K562 (cell line): ENCODE measurements around the gene NDUFV3. TPM values are rescaled to one million over a fixed set of nuclear protein-coding genes. Genes with fewer than 3 reads are reported as not detected.

Experiments
- ARNT ChIP-seq, 2 experiments: fragments of 450-650 bp; IDR thresholded peaks; 2 replicates each; pipeline ENCODE4 v1.6.1; 2016; ENCODE audit warnings: mild to moderate bottlenecking in 1 of 2
- EZH2 ChIP-seq: IDR thresholded peaks from 2 replicates; pipeline ENCODE4 v1.6.1; 2012; ENCODE audit warnings: low read depth, mild to moderate bottlenecking, inconsistent platforms, low read length, borderline replicate concordance
- FOXK2 ChIP-seq, 2 experiments: fragments of 450-650 bp; IDR thresholded peaks in 1 of 2; conservative IDR thresholded peaks in 1 of 2; 2 replicates each; pipeline ENCODE4 v1.6.1; 2016; ENCODE audit warnings: low read depth in 2 of 2, mild to moderate bottlenecking in 1 of 2
- HEY1 ChIP-seq: fragments of 250-450 bp; sonication (Bioruptor Pico); IDR thresholded peaks from 2 replicates; pipeline ENCODE4 v1.5.0; 2020; ENCODE audit warnings: mild to moderate bottlenecking, moderate library complexity, borderline replicate concordance
- HMGN3 ChIP-seq: IDR thresholded peaks from 2 replicates; pipeline ENCODE4 v1.6.1; 2011; ENCODE audit warnings: borderline replicate concordance, low read depth, mild to moderate bottlenecking, mixed read lengths, low read length; ENCODE audit not compliant: insufficient read length; ENCODE audit errors: extremely low read depth
- NR0B1 ChIP-seq: fragments of 450-650 bp; IDR thresholded peaks from one replicate; pipeline ENCODE4 v1.6.1; 2018; ENCODE audit warnings: mild to moderate bottlenecking, moderate library complexity; ENCODE audit not compliant: partially characterized antibody
- NR2C2 ChIP-seq, 2 experiments: fragments of 200-800 bp in 1 of 2; sonication (Bioruptor generic) in 1 of 2; sonication (generic) in 1 of 2; formaldehyde crosslinking in 1 of 2; IDR thresholded peaks; 2 replicates each; pipeline versions ENCODE4 v1.6.1 to v1.8.0; 2016 to 2022; ENCODE audit warnings: mild to moderate bottlenecking in 1 of 2, missing compliant biosample characterization in 1 of 2, missing genetic modification characterization in 1 of 2, missing genetic modification reagents in 1 of 2
- SIN3A ChIP-seq, 2 experiments: fragments of 150-350 bp in 1 of 2; IDR thresholded peaks; 2 replicates each; pipeline ENCODE4 v1.6.1; 2011 to 2016; ENCODE audit warnings: borderline replicate concordance in 2 of 2, low read depth in 2 of 2, low read length in 2 of 2, mild to moderate bottlenecking in 2 of 2, moderate library complexity in 2 of 2; ENCODE audit not compliant: control insufficient read depth in 1 of 2
- ZBTB33 ChIP-seq: sonication (generic); formaldehyde crosslinking; IDR thresholded peaks from 2 replicates; pipeline ENCODE4 v1.8.1; 2023; ENCODE audit warnings: mild to moderate bottlenecking, missing genetic modification reagents
- ZBTB7A ChIP-seq: IDR thresholded peaks from 2 replicates; pipeline ENCODE4 v1.6.1; 2011; ENCODE audit warnings: low read depth, mild to moderate bottlenecking, low read length, moderate library complexity, borderline replicate concordance; ENCODE audit not compliant: control insufficient read depth
- polyA plus RNA-seq, 8 experiments: library from polyadenylated mRNA; depleted of rRNA in 4 of 8; stranded (reverse) in 5 of 8; unstranded in 3 of 8; fragments of >200 nt; fragmentation: Nextera tagmentation in 2 of 8; fragmentation: Illumina TruSeq in 1 of 8; extraction: Ambion mirVana in 2 of 8; extraction: Trizol in 1 of 8; gene quantifications; 2 replicates each; pipeline versions ENCODE4 v1.2.1 to v1.2.3, GENCODE V29; 2011 to 2014; ENCODE audit warnings: inconsistent platforms in 1 of 8, missing spikeins in 1 of 8
- total RNA-seq, 7 experiments: library from RNA; depleted of rRNA in 6 of 7; stranded (reverse); fragments of >200 nt in 6 of 7; fragmentation: Illumina TruSeq in 2 of 7; extraction: Trizol in 2 of 7; gene quantifications; 2 replicates each; pipeline versions ENCODE4 v1.2.1 to v1.2.3, GENCODE V29; 2011 to 2021; ENCODE audit warnings: low replicate concordance in 1 of 7
- TF ChIP-seq, protein P1 (sequence below): fragments of 450-650 bp; IDR thresholded peaks from 2 replicates; pipeline ENCODE4 v1.6.1; 2016; ENCODE audit warnings: borderline replicate concordance
- TF ChIP-seq, protein P2 (sequence below): sonication (generic); formaldehyde crosslinking; IDR thresholded peaks from 2 replicates; pipeline ENCODE4 v1.8.0; 2022; ENCODE audit warnings: mild to moderate bottlenecking, missing genetic modification reagents
- TF ChIP-seq, protein P3 (sequence below): fragments of 450-650 bp; IDR thresholded peaks from 2 replicates; pipeline ENCODE4 v1.6.1; 2016
- TF ChIP-seq, protein P4 (sequence below): sonication (generic); formaldehyde crosslinking; IDR thresholded peaks from 2 replicates; pipeline ENCODE4 v1.8.1; 2023; ENCODE audit warnings: mild to moderate bottlenecking, missing genetic modification reagents

NDUFV3 gene
- total and polyA plus RNA-seq, 9 of the 15 experiments (the other 6 are each of a cell fraction or from before 2014, with no cell fraction given), result 19.1 to 87.8 (median 74.3) TPM

- TF ChIP-seq, protein P1, sequence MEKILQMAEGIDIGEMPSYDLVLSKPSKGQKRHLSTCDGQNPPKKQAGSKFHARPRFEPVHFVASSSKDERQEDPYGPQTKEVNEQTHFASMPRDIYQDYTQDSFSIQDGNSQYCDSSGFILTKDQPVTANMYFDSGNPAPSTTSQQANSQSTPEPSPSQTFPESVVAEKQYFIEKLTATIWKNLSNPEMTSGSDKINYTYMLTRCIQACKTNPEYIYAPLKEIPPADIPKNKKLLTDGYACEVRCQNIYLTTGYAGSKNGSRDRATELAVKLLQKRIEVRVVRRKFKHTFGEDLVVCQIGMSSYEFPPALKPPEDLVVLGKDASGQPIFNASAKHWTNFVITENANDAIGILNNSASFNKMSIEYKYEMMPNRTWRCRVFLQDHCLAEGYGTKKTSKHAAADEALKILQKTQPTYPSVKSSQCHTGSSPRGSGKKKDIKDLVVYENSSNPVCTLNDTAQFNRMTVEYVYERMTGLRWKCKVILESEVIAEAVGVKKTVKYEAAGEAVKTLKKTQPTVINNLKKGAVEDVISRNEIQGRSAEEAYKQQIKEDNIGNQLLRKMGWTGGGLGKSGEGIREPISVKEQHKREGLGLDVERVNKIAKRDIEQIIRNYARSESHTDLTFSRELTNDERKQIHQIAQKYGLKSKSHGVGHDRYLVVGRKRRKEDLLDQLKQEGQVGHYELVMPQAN, result peak; percentile 69; the same call in 1 of the 2 replicates
- TF ChIP-seq HEY1 (CRISPR knock-in tag) (peak; percentile 20; the same call in 1 of the 2 replicates), ZBTB7A (peak; percentile 83; the same call in 1 of the 2 replicates), ZBTB33 (CRISPR knock-in tag) (peak; percentile 59), ARNT (IDR thresholded peaks at IDR 0.05) (no peak), FOXK2 (conservative IDR thresholded peaks at IDR 0.05 in 1 of 2, IDR thresholded peaks at IDR 0.05 in 1 of 2; ENCODE audit: low read depth in 2 of 2) (peak in 1 of 2 experiments; percentile 27; a peak in 2 of 4 replicates), EZH2 (no peak), SIN3A (IDR thresholded peaks at IDR 0.05; ENCODE audit: borderline replicate concordance in 2 of 2, control insufficient read depth in 1 of 2, low read depth in 2 of 2, low read length in 2 of 2) (peak; percentile 56 to 67; a peak in 3 of 4 replicates), NR0B1 (no peak), NR2C2 (CRISPR knock-in tag; IDR thresholded peaks at IDR 0.05) (peak; percentile 85), NR2C2 (tag; IDR thresholded peaks at IDR 0.05) (peak; percentile 88), HMGN3 (peak; percentile 74)
- TF ChIP-seq, protein P2, sequence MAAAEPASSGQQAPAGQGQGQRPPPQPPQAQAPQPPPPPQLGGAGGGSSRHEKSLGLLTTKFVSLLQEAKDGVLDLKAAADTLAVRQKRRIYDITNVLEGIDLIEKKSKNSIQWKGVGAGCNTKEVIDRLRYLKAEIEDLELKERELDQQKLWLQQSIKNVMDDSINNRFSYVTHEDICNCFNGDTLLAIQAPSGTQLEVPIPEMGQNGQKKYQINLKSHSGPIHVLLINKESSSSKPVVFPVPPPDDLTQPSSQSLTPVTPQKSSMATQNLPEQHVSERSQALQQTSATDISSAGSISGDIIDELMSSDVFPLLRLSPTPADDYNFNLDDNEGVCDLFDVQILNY (CRISPR knock-in tag), result peak; percentile 88; the same call in 1 of the 2 replicates
- TF ChIP-seq, protein P3, sequence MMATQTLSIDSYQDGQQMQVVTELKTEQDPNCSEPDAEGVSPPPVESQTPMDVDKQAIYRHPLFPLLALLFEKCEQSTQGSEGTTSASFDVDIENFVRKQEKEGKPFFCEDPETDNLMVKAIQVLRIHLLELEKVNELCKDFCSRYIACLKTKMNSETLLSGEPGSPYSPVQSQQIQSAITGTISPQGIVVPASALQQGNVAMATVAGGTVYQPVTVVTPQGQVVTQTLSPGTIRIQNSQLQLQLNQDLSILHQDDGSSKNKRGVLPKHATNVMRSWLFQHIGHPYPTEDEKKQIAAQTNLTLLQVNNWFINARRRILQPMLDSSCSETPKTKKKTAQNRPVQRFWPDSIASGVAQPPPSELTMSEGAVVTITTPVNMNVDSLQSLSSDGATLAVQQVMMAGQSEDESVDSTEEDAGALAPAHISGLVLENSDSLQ, result peak; percentile 88
- TF ChIP-seq, protein P4, sequence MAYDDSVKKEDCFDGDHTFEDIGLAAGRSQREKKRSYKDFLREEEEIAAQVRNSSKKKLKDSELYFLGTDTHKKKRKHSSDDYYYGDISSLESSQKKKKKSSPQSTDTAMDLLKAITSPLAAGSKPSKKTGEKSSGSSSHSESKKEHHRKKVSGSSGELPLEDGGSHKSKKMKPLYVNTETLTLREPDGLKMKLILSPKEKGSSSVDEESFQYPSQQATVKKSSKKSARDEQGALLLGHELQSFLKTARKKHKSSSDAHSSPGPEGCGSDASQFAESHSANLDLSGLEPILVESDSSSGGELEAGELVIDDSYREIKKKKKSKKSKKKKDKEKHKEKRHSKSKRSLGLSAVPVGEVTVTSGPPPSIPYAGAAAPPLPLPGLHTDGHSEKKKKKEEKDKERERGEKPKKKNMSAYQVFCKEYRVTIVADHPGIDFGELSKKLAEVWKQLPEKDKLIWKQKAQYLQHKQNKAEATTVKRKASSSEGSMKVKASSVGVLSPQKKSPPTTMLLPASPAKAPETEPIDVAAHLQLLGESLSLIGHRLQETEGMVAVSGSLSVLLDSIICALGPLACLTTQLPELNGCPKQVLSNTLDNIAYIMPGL, result peak; percentile 96; the same call in 1 of the 2 replicates
Observed at GRCh38 chr21:42892931-42893755, at the start of gene NDUFV3 (continued).
